ENCODE results near the gene DOHH.

DOHH gene

GRCh38 chr19:3476830-3477229 is 23.6 kb downstream of the DOHH start:
- DNase-seq = no peak

GRCh38 chr19:3475449-3475848 is 25.0 kb downstream of the DOHH start:
- no peak for DNase-seq

- DNase-seq = no peak
These were observed 25.9 kb downstream of the DOHH start for GRCh38 chr19:3474614-3475013.

- DNase-seq = no peak
These were observed 26.5 kb downstream of the DOHH start for GRCh38 chr19:3474010-3474409.

- DNase-seq = no peak
These were observed 28.4 kb downstream of the DOHH start for GRCh38 chr19:3471954-3472655.

GRCh38 chr19:3470500-3471128 is 29.9 kb downstream of the DOHH start:
- DNase-seq = no peak

- no peak for DNase-seq
These were observed 30.6 kb downstream of the DOHH start for GRCh38 chr19:3469638-3470499.

- DNase-seq = no peak
These were observed 32.3 kb downstream of the DOHH start for GRCh38 chr19:3468211-3468610.

GRCh38 chr19:3467437-3468198 is 32.9 kb downstream of the DOHH start:
- DNase-seq = no peak

- DNase-seq = no peak
These were observed 33.8 kb downstream of the DOHH start for GRCh38 chr19:3466635-3467034.

GRCh38 chr19:3465552-3465951 is 34.9 kb downstream of the DOHH start:
- no peak for DNase-seq

GRCh38 chr19:3464587-3465235 is 35.8 kb downstream of the DOHH start:
- no peak for DNase-seq

GRCh38 chr19:3463714-3464586 is 36.5 kb downstream of the DOHH start:
- no peak for DNase-seq

- no peak for DNase-seq
These were observed 37.3 kb downstream of the DOHH start for GRCh38 chr19:3462991-3463713.

- DNase-seq = no peak
These were observed 40.4 kb downstream of the DOHH start for GRCh38 chr19:3459965-3460582.

- DNase-seq = no peak
These were observed 41.2 kb downstream of the DOHH start for GRCh38 chr19:3459089-3459881.

GRCh38 chr19:3458229-3459088 is 42.0 kb downstream of the DOHH start:
- no peak for DNase-seq

GRCh38 chr19:3457528-3458228 is 42.8 kb downstream of the DOHH start:
- no peak for DNase-seq

All from NCI-H1694 (cell line).